HUES48 (cell line): ENCODE measurements around the gene PLA2G2C.
"Not testable (repeated sequence)": the region's sequence is repeated elsewhere in the genome, so short reads cannot be mapped to it uniquely, and the experiment has no call there.

Experiments
- H3K27ac ChIP-seq: one replicate; pipeline ENCODE4 v1.7.0; 2013; ENCODE audit warnings: low read depth, low read length, inconsistent platforms
- H3K27me3 ChIP-seq: 2 replicates; pipeline ENCODE4 v1.6.1; 2013; ENCODE audit warnings: mild to moderate bottlenecking, low read length; ENCODE audit not compliant: control insufficient read depth, insufficient read depth
- H3K36me3 ChIP-seq: 2 replicates; pipeline ENCODE4 v1.6.1; 2013; ENCODE audit warnings: low read length; ENCODE audit not compliant: control insufficient read depth, insufficient read depth
- H3K4me1 ChIP-seq: 2 replicates; pipeline ENCODE4 v1.6.1; 2013; ENCODE audit warnings: mild to moderate bottlenecking, low read length; ENCODE audit not compliant: control insufficient read depth, insufficient read depth
- H3K4me3 ChIP-seq: 2 replicates; pipeline ENCODE4 v1.5.1; 2013; ENCODE audit warnings: mild to moderate bottlenecking, low read depth, low read length
- H3K9ac ChIP-seq: 2 replicates; pipeline ENCODE4 v1.6.1; 2013; ENCODE audit warnings: mild to moderate bottlenecking, low read depth, low read length, moderate library complexity
- H3K9me3 ChIP-seq: 2 replicates; pipeline ENCODE4 v1.6.1; 2013; ENCODE audit warnings: low read length; ENCODE audit not compliant: control insufficient read depth, insufficient read depth

The PLA2G2C gene

DNA sequence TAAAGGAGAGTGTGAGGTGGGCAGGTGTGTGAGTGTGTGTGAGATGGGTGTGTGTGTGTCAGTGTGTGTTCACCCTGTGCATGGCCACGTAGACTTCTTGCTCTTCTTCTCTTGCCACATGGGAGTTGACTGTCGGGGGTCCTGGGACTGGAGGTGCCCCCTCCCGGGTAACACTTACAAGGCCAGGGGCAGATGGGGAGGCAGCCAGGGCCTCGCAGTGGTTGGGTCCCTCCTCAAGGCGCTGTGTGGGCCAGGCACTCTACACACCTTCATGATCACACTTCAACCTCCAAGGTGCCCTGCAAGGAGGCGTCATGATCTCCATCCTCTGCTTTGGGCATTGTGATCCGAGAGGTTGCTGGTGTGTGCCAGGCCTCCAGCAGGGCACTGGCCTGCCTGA, 44.9 kb downstream of the PLA2G2C start:
- H3K27ac ChIP-seq = no peak overlapping the region
- H3K4me1 ChIP-seq = no peaks in the 10 kb centered on the region
- no peak overlapping the region for H3K4me3 ChIP-seq
- no peaks in the 10 kb centered on the region for H3K36me3 ChIP-seq
- H3K9me3 ChIP-seq = no peaks in the 10 kb centered on the region
- H3K9ac ChIP-seq = no peak overlapping the region
- H3K27me3 ChIP-seq = no peaks in the 10 kb centered on the region

DNA sequence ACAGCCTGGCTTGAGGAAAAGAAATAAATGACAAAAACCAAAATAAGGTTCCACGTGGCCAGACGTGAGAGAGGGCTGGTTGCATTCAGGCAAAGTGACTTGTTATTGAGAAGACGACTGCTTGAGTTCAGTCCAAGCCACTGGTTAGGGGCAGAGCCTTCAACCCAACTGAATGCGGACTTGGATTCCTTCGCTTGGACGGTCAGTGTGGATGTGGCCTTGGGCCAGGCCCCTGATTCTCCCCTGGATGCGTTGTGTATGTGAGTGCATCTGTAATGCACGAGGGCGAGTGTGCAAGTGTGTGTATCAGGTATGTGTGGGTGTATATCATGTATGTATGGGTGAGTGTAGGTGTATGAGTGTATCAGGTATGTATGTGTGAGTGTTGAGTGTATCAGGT, 45.3 kb downstream of the PLA2G2C start:
- H3K27me3 ChIP-seq = no peaks in the 10 kb centered on the region
- no peak overlapping the region for H3K9ac ChIP-seq
- H3K36me3 ChIP-seq = no peaks in the 10 kb centered on the region
- H3K4me3 ChIP-seq = no peak overlapping the region
- H3K4me1 ChIP-seq = no peaks in the 10 kb centered on the region
- no peak overlapping the region for H3K27ac ChIP-seq
- H3K9me3 ChIP-seq = no peaks in the 10 kb centered on the region

DNA sequence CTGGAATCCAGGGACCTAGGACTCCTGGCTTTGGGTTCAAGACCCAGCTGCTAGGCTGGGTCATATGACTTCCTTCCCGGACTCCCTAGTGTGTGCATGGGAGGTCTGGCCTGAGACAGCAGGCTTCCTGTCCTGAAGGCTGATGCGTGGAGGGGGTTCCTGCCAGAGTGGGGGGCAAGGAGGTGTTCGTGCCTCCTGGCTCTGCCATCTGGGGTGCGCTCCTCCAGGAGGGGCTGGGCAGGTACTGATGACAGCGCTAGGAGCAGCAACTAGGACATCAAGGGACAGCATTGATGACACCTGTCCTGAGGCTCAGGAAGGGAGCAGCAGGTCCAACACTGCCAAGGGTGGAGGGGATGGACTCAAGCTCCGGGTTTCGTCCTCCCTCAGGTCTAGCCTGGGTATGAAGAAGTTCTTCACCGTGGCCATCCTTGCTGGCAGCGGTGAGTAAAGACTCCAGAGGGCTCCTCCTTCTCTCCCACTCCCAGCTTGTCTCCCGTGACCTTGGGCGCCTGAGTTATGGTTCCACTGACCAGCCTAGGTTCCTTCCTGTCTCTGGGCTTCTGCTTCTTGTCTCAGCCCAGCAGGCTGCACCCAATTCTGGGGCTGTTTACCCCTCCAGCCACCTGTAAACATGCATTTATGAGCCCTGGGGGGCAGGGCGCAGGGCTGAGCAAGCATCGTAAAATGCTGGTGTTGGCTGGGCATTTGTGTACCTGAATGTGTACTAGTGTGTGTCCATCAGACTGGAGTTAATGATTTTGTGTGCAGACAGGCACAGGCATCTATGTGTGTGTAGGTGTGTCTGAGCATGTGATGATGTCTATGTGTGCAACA, 46.3 kb downstream of the PLA2G2C start:
- Histone ChIP-seq H3K9me3 (no peaks in the 10 kb centered on the region), H3K9ac (no peak overlapping the region), H3K27me3 (no peaks in the 10 kb centered on the region), H3K4me3 (no peak overlapping the region), H3K36me3 (no peaks in the 10 kb centered on the region), H3K27ac (no peak overlapping the region), H3K4me1 (no peaks in the 10 kb centered on the region)

GRCh38 chr1:20138961-20139550, 47.3 kb downstream of the PLA2G2C start, which contains the start of gene PLA2G2F:
TSS of gene PLA2G2F (plus strand) at chr1:20139323. CDS start at chr1:20139428, 105 bp downstream.
- H3K4me1 ChIP-seq = no peaks in the 10 kb centered on the region
- H3K4me3 ChIP-seq = no peak within 1 kb of the TSS
- no peak within 1 kb of the TSS for H3K9ac ChIP-seq
- no peaks in the 10 kb centered on the region for H3K27me3 ChIP-seq
- no peak within 1 kb of the TSS for H3K27ac ChIP-seq
- no peaks in the 10 kb centered on the region for H3K36me3 ChIP-seq
- H3K9me3 ChIP-seq = no peaks in the 10 kb centered on the region

DNA sequence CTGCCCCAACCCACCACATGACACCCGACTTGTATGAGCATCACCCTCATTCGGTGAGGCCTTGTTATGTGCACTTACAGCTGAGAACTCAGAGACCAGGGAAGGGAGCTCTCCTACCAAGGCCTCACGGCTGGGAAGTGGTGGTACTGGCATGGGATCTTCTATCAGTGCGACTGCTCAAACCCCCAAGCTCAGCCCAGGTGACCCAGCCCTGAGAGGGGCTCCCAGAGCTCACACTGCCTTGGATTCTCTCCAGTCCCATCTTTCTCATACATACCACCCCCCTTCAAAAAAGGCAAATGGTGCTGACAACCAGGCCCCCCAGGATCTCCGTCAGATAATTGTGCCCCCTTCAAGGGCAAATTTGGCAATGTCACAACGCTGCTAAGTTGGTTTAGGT, 48.0 kb downstream of the PLA2G2C start:
- Histone ChIP-seq H3K4me1 (no peaks in the 10 kb centered on the region), H3K27ac (no peak overlapping the region), H3K9ac (no peak overlapping the region), H3K9me3 (no peaks in the 10 kb centered on the region), H3K36me3 (no peaks in the 10 kb centered on the region), H3K27me3 (no peaks in the 10 kb centered on the region), H3K4me3 (no peak overlapping the region)

GRCh38 chr1:20137604-20138003, 48.7 kb downstream of the PLA2G2C start:
- Histone ChIP-seq H3K9ac (no peak overlapping the region), H3K36me3 (no peaks in the 10 kb centered on the region), H3K9me3 (no peaks in the 10 kb centered on the region), H3K4me3 (no peak overlapping the region), H3K27ac (no peak overlapping the region), H3K27me3 (no peaks in the 10 kb centered on the region), H3K4me1 (no peaks in the 10 kb centered on the region)

DNA sequence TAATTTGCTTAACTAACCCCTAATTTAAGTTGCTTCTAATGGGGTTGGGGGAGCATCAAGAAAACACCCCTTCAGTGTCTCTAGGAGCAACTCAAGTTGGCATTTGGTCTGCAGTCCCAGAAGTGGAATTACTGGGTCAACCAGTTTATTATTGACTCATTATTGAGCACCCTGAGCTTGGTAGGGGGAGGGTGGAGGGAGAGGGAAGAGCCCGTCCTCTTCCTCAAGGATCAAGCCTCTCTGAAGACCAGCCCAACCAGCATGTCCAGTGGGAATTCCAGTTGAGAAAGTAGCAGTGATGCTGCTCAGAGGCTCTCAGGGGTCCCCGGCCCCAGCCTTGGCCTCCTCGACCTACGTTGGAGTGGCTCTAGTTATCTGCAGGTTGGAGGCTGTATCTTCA, 49.3 kb downstream of the PLA2G2C start:
- H3K9me3 ChIP-seq = no peaks in the 10 kb centered on the region
- no peaks in the 10 kb centered on the region for H3K27me3 ChIP-seq
- no peak overlapping the region for H3K9ac ChIP-seq
- no peaks in the 10 kb centered on the region for H3K4me1 ChIP-seq
- H3K36me3 ChIP-seq = no peaks in the 10 kb centered on the region
- H3K27ac ChIP-seq = no peak overlapping the region
- H3K4me3 ChIP-seq = no peak overlapping the region

DNA sequence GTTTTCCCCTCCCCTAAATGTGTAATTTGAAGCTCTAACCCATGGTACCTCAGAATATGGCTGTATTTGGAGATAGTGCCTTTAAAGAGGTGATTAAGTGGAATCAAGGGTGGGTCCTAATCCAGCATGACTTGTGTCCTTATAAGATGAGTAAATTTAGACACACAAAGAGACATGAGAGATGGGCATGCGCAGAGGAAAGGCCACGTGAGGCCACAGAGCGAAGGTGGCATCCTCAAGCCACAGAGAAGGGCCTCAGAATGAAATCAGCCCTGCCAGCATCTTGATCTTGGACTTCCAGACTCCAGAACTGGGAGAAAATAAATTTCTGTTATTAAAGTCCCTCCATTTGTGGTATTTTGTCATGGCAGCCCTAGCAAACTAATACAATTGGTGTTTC, 50.1 kb downstream of the PLA2G2C start:
- no peaks in the 10 kb centered on the region for H3K4me1 ChIP-seq
- no peak overlapping the region for H3K4me3 ChIP-seq
- no peak overlapping the region for H3K27ac ChIP-seq
- H3K9me3 ChIP-seq = no peaks in the 10 kb centered on the region
- H3K9ac ChIP-seq = no peak overlapping the region
- no peaks in the 10 kb centered on the region for H3K36me3 ChIP-seq
- no peaks in the 10 kb centered on the region for H3K27me3 ChIP-seq

DNA sequence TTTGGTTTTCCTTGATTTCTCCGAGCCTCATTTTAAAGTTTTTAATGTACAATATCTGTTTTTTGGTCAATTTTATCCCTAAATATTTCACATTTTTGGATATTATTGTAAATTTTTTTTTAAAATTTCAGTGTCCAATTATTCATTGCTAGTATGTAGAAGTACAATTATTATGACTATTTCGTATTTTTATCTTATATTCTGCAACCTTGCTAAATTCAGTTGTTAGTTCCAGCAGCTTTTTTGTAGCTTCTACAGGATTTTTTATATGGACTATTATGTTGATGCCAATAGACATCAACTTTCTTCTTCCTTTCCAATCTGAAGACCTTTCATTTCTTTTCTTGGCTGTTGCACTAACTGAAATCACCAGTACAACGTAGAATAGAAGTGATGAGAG, 51.3 kb downstream of the PLA2G2C start:
- H3K27ac ChIP-seq = no peak overlapping the region
- no peaks in the 10 kb centered on the region for H3K4me1 ChIP-seq
- no peak overlapping the region for H3K9ac ChIP-seq
- H3K9me3 ChIP-seq = no peaks in the 10 kb centered on the region
- H3K27me3 ChIP-seq = no peaks in the 10 kb centered on the region
- no peaks in the 10 kb centered on the region for H3K36me3 ChIP-seq
- no peak overlapping the region for H3K4me3 ChIP-seq

DNA sequence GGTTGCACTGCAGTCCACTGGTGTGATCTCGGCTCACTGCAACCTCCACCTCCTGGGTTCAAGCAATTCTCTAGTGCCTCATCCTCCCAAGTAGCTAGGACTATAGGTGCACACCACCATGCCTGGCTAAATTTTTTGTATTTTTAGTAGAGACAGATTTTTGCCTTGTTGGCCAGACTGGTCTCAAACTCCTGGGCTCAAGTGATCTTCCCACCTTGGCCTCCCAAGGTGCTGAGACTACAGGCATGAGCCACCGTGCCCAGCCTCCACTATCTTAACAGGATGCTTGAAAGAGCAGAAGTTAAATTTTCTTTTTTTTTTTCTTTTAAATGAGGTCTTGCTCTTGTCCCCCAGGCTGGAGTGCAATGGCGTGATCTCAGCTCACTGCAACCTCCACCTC, 55.8 kb downstream of the PLA2G2C start:
- H3K9ac ChIP-seq, H3K36me3 ChIP-seq, H3K4me1 ChIP-seq, H3K27me3 ChIP-seq, H3K9me3 ChIP-seq, H3K27ac ChIP-seq, H3K4me3 ChIP-seq: not testable (repeated sequence)

GRCh38 chr1:20126806-20127440, 59.4 kb downstream of the PLA2G2C start:
- no peaks in the 10 kb centered on the region for H3K4me1 ChIP-seq

More at GRCh38 chr1:20126806-20127440, 59.4 kb downstream of the PLA2G2C start:
- no peak overlapping the region for H3K27ac ChIP-seq
- H3K9ac ChIP-seq = no peak overlapping the region
- H3K36me3 ChIP-seq = no peaks in the 10 kb centered on the region
- H3K27me3 ChIP-seq = no peaks in the 10 kb centered on the region
- peaks cover 3% of the 10 kb centered on the region; the same call in 1 of the 2 replicates for H3K9me3 ChIP-seq
- no peak overlapping the region for H3K4me3 ChIP-seq
